ENCODE data around the gene SLC16A10. TPM values are rescaled to one million over a fixed set of nuclear protein-coding genes. Genes with fewer than 3 reads are reported as not detected.
"Not testable (repeated sequence)": the region's sequence is repeated elsewhere in the genome, so short reads cannot be mapped to it uniquely, and the experiment has no call there.

Gene SLC16A10
- total RNA-seq, 1 donor from 2014 or later: not detected

GRCh38 chr6:111212625-111213024, 125.3 kb downstream of the SLC16A10 start:
- DNase-seq (ENCODE audit: low read depth in 2 of 2): no peak

GRCh38 chr6:111215131-111215530, 127.8 kb downstream of the SLC16A10 start:
- DNase-seq (ENCODE audit: low read depth in 2 of 2): no peak

GRCh38 chr6:111219785-111220184, 132.5 kb downstream of the SLC16A10 start:
- no peak for DNase-seq (ENCODE audit: low read depth in 2 of 2)

- DNase-seq (ENCODE audit: low read depth in 2 of 2): no peak
These were observed 133.2 kb downstream of the SLC16A10 start for GRCh38 chr6:111220383-111221031.

- DNase-seq (ENCODE audit: low read depth in 2 of 2): no peak
These were observed 134.5 kb downstream of the SLC16A10 start for GRCh38 chr6:111221804-111222203.

- no peak for DNase-seq (ENCODE audit: low read depth in 2 of 2)
These were observed 135.0 kb downstream of the SLC16A10 start for GRCh38 chr6:111222341-111222740.

- DNase-seq (ENCODE audit: low read depth in 2 of 2): peak; percentile 11 to 39
These were observed 140.8 kb downstream of the SLC16A10 start for GRCh38 chr6:111228094-111228493.

- DNase-seq (ENCODE audit: low read depth in 2 of 2): no peak
These were observed 143.2 kb downstream of the SLC16A10 start for GRCh38 chr6:111230351-111231089.

- DNase-seq (ENCODE audit: low read depth in 2 of 2): no peak
These were observed 143.8 kb downstream of the SLC16A10 start for GRCh38 chr6:111231090-111231459.

GRCh38 chr6:111237852-111238251, 150.5 kb downstream of the SLC16A10 start:
- DNase-seq (ENCODE audit: low read depth in 2 of 2): no peak

GRCh38 chr6:111238464-111239119, 151.3 kb downstream of the SLC16A10 start:
- peak in 1 of 2 donors; percentile 41 for DNase-seq (ENCODE audit: low read depth in 2 of 2)

GRCh38 chr6:111239461-111239860, 152.2 kb downstream of the SLC16A10 start:
- no peak for DNase-seq (ENCODE audit: low read depth in 2 of 2)

GRCh38 chr6:111242452-111242851, 155.1 kb downstream of the SLC16A10 start:
- DNase-seq (ENCODE audit: low read depth in 2 of 2): no peak

GRCh38 chr6:111243095-111243494, 155.8 kb downstream of the SLC16A10 start:
- no peak for DNase-seq (ENCODE audit: low read depth in 2 of 2)

- DNase-seq (ENCODE audit: low read depth in 2 of 2): no peak
These were observed 161.5 kb downstream of the SLC16A10 start for GRCh38 chr6:111248789-111249188.

- DNase-seq (ENCODE audit: low read depth in 2 of 2): no peak
These were observed 163.6 kb downstream of the SLC16A10 start for GRCh38 chr6:111250791-111251354.

- DNase-seq (ENCODE audit: low read depth in 2 of 2): no peak
These were observed 165.4 kb downstream of the SLC16A10 start for GRCh38 chr6:111252726-111253125.

GRCh38 chr6:111254004-111254778, 166.9 kb downstream of the SLC16A10 start:
- no peak for DNase-seq (ENCODE audit: low read depth in 2 of 2)

GRCh38 chr6:111254779-111255166, 167.5 kb downstream of the SLC16A10 start:
- DNase-seq (ENCODE audit: low read depth in 2 of 2): no peak

- not testable (repeated sequence) for DNase-seq (ENCODE audit: low read depth in 2 of 2)
These were observed 168.5 kb downstream of the SLC16A10 start for GRCh38 chr6:111255838-111256237.

GRCh38 chr6:111256646-111257045, 169.3 kb downstream of the SLC16A10 start:
- DNase-seq (ENCODE audit: low read depth in 2 of 2): no peak
